GM18870 (cell line): ENCODE results near the gene NCAPD3.

Source experiments
- ATAC-seq: cut with Tn5 transposase; IDR thresholded peaks from one replicate; pipeline ENCODE4 v1.9.1; 2021; ENCODE audit warnings: moderate library complexity; ENCODE audit not compliant: unreplicated experiment

NCAPD3 gene

DNA sequence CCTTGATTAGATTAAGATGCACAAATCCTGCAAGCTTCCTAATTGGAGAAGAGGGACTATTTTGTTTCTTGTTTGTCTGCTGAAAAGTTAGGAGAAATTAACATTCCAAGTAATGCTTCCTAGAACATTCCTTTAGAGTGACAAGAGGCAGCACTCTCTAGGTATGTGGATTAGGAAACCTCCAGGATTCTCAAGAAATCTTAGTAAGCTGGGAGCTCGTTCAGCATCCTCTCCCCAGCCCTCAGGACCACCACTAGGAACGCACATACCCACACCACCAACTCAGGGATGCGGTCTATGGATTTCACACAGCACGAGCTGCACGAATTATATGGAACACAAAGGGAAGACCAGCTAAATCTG lies 52.9 kb downstream of the NCAPD3 start:
- ATAC-seq, result no peak

DNA sequence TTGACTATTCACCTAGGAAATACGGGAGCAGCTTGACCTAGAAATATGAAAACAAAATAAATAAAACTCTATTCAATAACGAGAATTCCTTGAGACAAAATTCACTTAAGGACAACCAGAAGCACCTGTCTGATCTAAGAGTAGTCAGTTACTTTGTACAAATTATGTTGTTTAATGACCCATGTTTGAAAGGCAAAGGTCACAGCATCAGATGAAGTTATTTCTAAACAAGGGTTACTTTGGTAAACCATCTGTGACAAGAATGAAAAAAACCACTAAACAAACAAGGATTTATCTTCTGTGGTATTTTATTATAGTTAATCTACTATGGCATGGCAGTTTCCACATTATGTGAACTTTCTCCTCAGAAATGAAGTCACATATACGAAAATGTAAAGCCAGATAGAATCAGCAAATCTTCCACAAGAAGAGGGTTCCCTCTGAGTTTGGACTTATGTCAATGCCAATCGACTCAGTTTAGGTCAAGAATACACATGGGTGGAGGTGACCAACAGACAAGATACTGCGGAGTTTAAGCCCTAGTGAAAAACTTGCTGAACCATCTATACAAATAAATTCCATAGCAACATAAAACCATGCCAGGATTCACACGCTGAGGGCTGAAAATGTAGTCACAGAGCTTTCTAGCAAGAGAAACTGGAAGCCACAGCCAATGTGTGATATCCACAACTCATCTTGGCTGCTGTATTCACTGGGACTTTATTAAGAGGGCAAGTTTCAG lies 53.4 kb downstream of the NCAPD3 start:
- no peak for ATAC-seq

DNA sequence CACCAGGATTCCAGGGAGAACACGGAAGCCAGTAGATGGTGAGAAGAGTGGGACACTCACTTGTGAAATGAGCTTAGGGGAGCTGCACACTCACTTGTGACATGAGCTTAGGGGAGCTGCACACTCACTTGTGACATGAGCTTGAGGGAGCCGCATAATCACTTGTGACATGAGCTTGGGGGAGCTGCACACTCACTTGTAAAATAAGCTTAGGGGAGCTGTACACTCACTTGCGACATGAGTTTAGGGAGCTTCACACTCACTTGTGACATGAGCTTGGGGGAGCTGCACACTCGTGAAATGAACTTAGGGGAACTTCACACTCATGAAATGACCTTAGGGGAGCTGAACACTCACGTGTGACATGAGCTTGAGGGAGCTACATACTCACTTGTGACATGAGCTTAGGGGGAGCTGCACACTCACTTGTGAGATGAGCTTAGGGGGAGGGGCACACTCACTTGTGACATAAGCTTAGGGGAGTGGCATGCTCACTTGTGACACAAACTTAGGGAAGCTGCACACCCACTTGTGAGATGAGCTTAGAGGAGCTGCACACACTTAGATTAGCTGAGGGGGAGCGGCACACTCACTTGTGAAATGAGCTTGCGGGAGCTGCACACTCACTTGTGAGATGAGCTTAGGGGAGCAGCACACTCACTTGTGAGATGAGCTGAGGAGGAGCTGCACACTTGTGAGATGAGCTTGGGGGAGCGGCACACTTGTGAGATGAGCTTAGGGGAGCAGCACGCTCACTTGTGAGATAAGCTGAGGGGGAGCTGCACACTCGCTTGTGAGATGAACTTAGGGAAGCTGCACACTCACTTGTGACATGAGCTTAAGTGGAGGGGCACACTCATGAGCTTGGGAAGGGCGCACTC lies 59.0 kb downstream of the NCAPD3 start:
- ATAC-seq, result no peak

DNA sequence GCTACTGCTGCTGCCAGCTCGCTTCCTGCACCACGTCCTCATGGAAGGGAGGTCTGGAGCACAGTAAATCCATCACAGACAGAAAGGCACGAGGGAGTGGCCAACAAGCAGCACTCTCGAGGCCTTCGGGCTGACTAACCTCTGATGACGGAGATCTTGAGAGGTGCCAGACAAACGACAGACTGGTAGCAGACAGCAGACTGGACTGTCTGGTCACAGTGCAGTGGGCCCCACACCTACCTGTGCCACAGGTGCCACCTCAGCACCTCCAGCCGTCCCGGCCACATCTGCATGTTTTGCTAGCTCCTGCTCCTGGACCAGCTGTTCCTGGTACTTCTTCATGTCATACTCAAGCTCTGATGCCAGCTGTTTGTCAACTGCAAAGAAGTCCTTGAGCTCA lies 64.1 kb downstream of the NCAPD3 start:
- ATAC-seq, result no peak

DNA sequence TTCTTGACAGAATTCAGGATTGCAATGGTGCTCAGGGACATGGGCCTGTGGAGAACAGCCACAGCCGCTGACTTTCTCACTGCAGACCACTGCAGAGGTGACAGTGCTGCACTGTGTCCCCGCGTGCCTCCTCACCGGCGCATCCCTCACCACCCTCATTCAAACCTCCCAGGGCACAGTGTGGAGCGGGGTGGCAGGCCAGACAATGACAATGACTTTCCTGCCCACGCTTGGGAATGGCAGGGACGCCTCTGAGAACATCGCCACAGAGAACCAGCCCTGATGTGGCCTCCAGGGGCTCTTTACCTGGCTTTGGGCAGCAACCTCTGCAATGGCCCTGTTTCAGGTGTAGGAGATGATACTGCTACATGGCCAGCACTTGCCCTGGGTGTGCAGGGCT lies 65.7 kb downstream of the NCAPD3 start:
- ATAC-seq, result no peak

DNA sequence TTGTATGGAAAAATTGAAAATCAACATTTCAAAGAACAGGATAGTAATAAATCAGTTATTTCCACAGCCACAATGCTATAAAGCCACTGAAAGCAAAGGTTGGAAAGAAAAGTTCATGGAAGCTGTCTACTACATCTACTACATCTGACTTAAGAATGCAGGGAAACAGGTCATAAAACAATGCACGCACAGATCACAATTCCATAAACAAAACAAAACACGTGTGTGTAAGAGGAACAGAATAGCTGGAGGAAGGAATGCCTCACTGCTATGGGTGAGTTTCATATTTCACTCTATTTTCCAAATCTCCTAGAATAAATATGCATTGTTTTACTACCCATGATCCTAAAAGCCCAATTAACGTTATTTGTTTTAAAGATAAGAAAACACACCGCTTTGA lies 66.3 kb downstream of the NCAPD3 start:
- no peak for ATAC-seq

DNA sequence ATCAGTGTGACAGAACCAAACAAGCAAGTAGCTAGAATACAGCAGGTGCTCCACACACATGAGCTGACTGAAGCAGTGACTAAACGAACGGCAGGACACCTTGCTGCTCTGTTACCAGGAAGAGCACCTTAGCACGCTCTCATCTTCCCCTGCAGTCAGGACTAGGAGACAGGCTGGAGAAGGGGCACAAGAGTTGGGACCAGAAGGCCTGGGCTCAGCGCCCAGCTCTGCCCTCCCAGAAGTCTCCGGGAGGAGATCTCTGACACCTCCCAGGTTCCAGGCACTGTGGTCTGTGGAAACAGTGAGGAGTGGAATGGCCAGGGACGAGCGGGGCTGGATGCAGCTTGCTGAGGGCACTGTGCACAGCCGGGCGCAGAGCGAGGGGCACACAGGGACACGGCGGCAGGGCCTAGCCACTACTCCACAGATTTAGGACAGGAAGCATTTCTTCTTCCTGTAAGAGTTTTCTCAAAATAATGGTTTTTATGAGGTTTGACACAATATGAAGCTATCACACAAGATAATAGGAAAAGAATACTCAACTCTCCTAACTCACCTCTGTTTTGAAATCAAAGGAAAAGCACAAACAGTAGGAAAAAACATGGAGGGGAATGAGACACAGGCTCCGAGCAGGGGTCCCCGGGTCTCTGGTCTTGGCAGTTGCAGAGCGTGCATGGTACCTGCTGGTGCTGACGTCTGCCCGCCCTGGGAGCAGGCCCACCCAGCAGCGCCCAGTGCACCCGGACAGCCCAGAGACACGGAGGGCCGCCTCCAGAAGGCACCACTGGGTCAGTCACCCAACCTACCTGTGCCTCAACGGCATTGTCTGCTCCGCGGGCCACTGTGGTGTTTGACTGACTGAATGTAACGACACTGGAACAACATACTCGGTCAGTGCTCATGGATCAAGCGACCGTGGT lies 67.6 kb downstream of the NCAPD3 start:
- ATAC-seq, result no peak

DNA sequence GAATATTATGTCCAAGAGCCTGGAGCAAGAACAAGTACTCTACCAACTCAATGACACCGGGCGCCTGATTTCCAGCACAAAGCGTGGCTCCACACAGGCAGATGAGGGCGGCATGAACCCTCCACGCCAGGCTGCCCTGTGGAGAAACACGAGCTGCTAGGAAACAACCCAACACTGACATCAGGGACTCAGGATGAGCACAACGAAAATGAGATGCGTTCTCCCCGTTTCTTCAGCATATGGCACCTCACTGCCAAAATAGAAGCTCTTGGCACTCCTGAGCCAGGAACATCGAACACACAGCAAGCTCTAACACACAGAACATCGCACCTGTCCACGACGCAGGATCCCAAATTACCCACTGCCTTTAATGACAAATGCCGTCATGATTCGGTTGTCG lies 68.3 kb downstream of the NCAPD3 start:
- no peak for ATAC-seq

DNA sequence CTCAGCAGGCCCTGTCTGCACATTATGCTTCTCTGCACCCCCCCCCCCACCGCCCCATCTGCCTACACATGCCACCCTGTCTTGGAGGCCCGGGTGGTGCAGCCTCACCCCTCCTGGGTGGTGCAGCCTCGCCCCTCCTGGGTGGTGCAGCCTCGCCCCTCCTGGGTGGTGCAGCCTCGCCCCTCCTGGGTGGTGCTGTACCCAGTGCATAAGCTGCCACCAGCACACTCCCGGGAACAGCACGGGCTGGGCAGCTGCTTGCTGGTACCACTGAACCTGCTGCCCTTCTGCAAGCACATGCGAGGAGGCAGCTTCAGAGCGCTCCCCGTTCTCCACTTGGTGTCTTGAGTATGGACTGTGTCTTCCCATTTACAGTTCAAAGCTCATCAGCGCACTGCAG lies 69.3 kb downstream of the NCAPD3 start:
- ATAC-seq, result no peak

DNA sequence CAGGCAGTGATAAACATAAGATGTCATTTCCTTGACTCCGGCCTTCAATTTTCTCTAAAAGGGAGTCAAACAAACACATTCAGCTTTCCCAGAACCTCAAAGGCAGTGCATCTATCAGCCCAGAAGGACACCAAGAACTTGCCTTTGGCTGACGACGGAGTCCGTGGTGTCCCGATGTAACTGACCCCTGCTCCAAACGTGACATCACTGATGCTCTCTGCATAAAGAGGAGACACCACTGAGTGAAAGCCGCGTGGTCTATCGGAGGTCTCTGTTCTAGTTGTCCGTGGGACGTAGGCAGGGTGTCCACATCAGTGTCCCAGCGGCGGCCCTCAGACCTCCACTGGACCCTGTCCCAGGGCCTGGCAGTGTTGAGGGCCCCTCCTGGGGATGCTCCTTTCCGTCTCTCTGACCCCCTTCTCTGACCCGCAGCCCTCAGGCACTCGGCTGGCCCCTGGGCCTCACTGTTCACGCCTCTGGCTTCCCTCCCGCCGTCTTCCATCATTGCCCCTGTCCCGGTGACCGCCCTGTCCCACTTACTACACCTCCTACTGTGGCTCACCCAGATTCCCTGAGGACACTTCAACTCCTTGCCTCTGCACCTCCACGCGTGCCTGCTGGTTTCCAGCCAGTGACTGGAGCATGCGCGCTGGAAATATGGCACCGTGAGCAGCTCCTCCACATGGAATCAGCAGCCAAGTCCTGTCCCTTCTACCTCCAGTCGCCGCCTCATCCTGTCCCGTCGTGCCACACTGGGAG lies 70.4 kb downstream of the NCAPD3 start:
- no peak for ATAC-seq

DNA sequence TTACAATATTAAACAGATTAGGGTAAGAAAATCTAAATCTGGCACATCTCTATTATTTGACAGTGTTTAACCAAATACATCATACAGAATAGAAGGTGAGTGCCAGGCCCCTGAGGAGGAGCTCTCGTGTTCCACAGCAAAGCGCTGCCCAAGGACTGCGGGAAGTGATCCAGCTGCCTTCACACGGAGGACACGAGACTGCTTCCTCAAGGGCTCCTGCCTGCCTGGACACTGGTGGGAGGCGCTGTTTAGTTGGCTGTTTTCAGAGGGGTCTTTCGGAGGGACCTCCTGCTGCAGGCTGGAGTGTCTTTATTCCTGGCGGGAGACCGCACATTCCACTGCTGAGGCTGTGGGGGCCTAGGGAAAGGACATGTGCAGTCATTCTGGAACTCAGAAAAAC lies 71.1 kb downstream of the NCAPD3 start:
- no peak for ATAC-seq

DNA sequence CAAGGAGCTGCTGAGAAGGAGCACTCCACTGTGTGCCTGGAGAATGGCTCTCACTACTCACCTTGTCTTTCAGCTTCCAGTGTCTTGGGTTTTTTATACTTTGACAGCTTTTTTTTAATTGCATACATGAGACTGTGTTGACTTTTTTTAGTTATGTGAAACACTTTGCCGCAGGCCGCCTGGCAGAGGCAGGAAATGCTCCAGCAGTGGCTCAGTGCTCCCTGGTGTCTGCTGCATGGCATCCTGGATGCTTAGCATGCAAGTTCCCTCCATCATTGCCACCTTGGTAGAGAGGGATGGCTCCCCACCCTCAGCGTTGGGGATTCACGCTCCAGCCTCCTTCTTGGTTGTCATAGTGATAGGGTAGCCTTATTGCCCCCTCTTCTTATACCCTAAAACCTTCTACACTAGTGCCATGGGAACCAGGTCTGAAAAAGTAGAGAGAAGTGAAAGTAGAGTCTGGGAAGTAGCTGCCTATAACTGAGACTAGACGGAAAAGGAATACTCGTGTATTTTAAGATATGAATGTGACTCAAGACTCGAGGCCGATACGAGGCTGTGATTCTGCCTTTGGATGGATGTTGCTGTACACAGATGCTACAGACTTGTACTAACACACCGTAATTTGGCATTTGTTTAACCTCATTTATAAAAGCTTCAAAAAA lies 72.6 kb downstream of the NCAPD3 start:
- ATAC-seq, result no peak

DNA sequence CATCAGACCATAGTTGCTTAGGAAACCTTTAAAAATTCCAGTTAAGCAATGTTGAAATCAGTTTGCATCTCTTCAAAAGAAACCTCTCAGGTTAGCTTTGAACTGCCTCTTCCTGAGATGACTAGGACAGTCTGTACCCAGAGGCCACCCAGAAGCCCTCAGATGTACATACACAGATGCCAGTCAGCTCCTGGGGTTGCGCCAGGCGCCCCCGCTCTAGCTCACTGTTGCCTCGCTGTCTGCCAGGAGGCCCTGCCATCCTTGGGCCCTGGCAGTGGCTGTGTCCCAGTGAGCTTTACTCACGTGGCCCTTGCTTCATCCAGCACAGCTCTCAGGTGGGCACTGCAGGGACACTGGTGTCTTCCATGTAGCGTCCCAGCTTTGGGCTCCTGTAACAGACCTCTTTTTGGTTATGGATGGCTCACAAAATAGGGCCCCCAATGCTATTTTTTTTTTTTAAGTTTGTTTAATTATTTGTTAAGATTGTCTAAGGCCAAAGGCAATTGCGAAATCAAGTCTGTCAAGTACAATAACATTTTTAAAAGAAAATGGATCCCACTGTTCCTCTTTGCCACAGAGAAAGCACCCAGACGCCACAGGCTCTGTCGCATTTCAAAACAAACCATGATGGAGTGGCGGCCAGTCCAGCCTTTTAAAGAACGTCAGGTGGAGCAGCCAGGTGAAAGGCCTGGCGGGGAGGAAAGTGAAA lies 73.4 kb downstream of the NCAPD3 start:
- ATAC-seq, result no peak

DNA sequence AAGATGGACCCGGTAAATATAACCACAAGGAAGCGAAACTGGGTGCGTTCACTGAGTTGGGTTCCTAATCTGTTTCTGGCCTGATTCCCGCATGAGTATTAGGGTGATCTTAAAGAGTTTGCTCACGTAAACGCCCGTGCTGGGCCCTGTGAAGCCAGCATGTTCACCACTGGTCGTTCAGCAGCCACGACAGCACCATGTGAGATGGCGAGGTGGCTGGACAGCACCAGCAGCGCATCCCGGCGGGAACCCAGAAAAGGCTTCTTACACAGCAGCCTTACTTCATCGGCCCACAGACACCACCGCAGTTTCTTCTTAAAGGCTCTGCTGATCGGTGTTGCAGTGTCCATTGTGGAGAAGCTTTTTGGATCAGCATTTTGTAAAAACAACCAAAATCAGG lies 74.4 kb downstream of the NCAPD3 start:
- ATAC-seq, result no peak

DNA sequence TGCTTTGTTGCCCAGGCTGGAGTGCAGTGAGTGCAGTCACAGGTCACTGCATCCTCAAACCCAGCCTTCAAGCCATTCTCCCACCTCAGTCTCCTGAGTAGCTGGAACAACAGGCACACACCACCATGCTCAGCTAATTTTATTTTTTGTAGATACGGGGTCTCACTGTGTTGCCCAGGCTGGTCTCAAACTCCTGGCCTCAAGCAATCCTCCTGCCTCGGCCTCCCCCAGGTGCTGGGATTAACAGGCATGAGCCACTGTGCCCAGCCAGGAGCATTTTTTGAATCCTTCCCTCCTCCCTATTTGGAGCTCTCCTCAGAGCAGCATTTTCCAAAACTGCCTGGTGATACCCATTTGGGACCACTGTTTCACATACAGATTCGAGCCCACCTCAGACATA lies 77.2 kb downstream of the NCAPD3 start:
- ATAC-seq, result no peak

DNA sequence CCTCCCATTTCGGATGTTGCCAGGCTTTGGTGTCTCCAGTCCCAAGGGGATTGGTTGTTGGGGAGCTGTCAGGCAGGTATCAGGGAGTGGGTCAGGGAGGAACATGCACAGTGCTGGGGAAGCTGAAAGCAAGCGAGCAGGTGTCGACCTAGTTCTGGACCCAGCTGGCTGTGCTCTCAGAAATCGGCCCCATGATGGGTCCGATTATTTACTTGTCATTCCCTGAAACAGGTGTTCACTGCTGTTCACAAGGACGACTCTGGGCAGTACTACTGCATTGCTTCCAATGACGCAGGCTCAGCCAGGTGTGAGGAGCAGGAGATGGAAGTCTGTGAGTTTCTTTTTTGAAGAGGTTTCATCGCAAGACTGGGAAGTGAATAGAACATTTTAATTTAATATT lies 78.1 kb downstream of the NCAPD3 start:
- no peak for ATAC-seq

DNA sequence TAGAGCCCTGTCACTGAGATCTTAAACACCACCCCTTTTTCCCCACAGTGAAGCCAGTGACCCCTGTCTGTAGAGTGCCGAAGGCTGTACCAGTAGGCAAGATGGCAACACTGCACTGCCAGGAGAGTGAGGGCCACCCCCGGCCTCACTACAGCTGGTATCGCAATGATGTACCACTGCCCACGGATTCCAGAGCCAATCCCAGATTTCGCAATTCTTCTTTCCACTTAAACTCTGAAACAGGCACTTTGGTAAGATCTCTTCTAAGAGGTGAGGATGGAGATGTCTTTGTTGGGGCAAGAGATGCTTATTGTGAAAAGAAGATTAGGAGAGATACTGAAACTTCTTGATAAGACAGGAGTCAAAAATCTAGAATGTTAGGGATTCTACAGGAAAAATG lies 79.0 kb downstream of the NCAPD3 start:
- ATAC-seq, result no peak

DNA sequence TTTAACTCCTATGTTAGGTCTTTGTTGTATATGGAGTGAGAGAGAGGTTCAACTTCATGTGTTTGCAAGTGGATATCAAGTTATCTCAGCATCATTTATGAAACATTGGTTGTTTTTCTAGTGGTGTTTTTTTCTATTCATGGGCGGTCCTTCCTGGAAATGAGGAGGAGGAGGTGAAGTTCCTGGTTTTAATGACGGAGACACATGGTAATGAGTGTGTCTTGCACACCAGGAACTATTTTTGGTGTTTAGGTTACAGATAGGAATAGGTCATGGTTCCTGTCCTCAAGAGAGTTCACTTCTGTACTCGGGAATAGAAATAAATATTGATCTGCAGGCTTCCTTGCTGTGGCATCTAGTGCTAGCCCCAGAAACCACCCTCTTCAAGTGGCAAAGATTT lies 80.0 kb downstream of the NCAPD3 start:
- ATAC-seq, result no peak

DNA sequence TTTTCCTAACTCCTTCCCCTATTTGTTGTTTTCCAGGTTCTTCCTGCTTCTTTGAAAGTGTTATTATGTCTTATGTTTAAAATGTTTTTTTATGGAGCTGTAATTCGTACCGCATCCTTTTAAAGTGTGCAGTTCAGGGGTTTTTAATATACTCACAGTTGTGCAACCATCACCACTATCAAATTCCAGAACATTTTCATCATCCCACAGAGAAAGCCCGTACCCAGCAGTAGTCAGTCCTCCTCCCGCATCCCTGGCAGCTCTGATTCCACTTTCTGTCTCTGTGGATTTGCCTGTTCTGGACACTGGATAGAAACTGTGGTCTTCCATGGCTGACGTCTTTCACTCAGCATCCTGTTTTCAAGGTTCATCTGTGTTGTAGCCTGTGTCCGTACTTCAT lies 81.2 kb downstream of the NCAPD3 start:
- ATAC-seq, result no peak
